GM23338 (cell line): ENCODE data around the gene MERTK. TPM values are rescaled to one million over a fixed set of nuclear protein-coding genes. Genes with fewer than 3 reads are reported as not detected.

Experiments
- ATAC-seq: fragments of 200-7000 bp; cut with Tn5 transposase; 3 replicates; pipeline ENCODE4 v1.9.1; 2020
- DNase-seq: peaks from one replicate; pipeline ENCODE4 v3.0.0-alpha.2; 2015; ENCODE audit warnings: low spot score
- H2AFZ ChIP-seq: fragments of 200-600 bp; sonication (generic); 2 replicates; pipeline ENCODE4 v1.8.0; 2016; ENCODE audit warnings: antibody characterized with exemption, mild to moderate bottlenecking, moderate library complexity
- H3F3A ChIP-seq: fragments of 200-600 bp; sonication (generic); replicated peaks from 2 replicates; pipeline ENCODE4 v1.8.0; 2017; ENCODE audit warnings: antibody characterized with exemption, mixed run types, low read depth
- H3K27ac ChIP-seq: fragments of 200-600 bp; sonication (generic); 2 replicates; pipeline ENCODE4 v1.6.1; 2016; ENCODE audit warnings: low read depth
- H3K27me3 ChIP-seq: fragments of 200-600 bp; sonication (generic); 2 replicates; pipeline ENCODE4 v1.8.0; 2016; ENCODE audit warnings: mild to moderate bottlenecking, mixed run types, moderate library complexity; ENCODE audit not compliant: insufficient read depth
- H3K36me3 ChIP-seq: fragments of 200-600 bp; sonication (generic); 2 replicates; pipeline ENCODE4 v1.8.0; 2016; ENCODE audit warnings: mild to moderate bottlenecking; ENCODE audit not compliant: insufficient read depth
- H3K4me1 ChIP-seq: fragments of 200-600 bp; sonication (generic); 2 replicates; pipeline ENCODE4 v1.8.0; 2016; ENCODE audit warnings: mild to moderate bottlenecking, moderate library complexity; ENCODE audit not compliant: insufficient read depth
- H3K4me2 ChIP-seq: fragments of 200-600 bp; sonication (generic); 2 replicates; pipeline ENCODE4 v1.7.1; 2017; ENCODE audit warnings: mixed run types
- H3K4me3 ChIP-seq: fragments of 200-600 bp; sonication (generic); 2 replicates; pipeline ENCODE4 v1.6.1; 2016; ENCODE audit warnings: mixed run types
- H3K79me2 ChIP-seq: fragments of 200-600 bp; sonication (generic); replicated peaks from 2 replicates; pipeline ENCODE4 v1.8.0; 2017; ENCODE audit warnings: mild to moderate bottlenecking; ENCODE audit not compliant: insufficient read depth
- H3K9me2 ChIP-seq: fragments of 200-600 bp; sonication (generic); 2 replicates; pipeline ENCODE4 v1.8.0; 2017; ENCODE audit not compliant: insufficient read depth
- H4K20me1 ChIP-seq: fragments of 200-600 bp; sonication (generic); replicated peaks from 2 replicates; pipeline ENCODE4 v1.8.0; 2017; ENCODE audit warnings: mild to moderate bottlenecking; ENCODE audit not compliant: insufficient read depth
- H3K27ac Mint-ChIP-seq: 2 replicates; pipeline ENCODE4 v1.8.0; 2020; ENCODE audit warnings: inconsistent platforms, mild to moderate bottlenecking, moderate library complexity, mixed read lengths
- H3K27me3 Mint-ChIP-seq: 3 replicates; pipeline ENCODE4 v1.8.0; 2022; ENCODE audit warnings: low read depth, mild to moderate bottlenecking, moderate library complexity, mixed read lengths, inconsistent platforms; ENCODE audit not compliant: insufficient read depth, poor library complexity
- H3K36me3 Mint-ChIP-seq: 3 replicates; pipeline ENCODE4 v1.8.0; 2021; ENCODE audit warnings: low read depth, mild to moderate bottlenecking, inconsistent platforms, moderate library complexity, mixed read lengths
- H3K4me1 Mint-ChIP-seq: 3 replicates; pipeline ENCODE4 v1.8.0; 2020; ENCODE audit warnings: mild to moderate bottlenecking, inconsistent platforms, mixed read lengths
- H3K4me3 Mint-ChIP-seq: 3 replicates; pipeline ENCODE4 v1.8.0; 2021; ENCODE audit warnings: moderate library complexity, mild to moderate bottlenecking, inconsistent platforms, mixed read lengths
- H3K9me3 Mint-ChIP-seq: 3 replicates; pipeline ENCODE4 v1.8.0; 2020; ENCODE audit warnings: moderate library complexity, mild to moderate bottlenecking, inconsistent platforms, mixed read lengths
- CREB1 ChIP-seq: fragments of 250-450 bp; sonication (Bioruptor Pico); IDR thresholded peaks from 2 replicates; pipeline ENCODE4 v1.5.0; 2020; ENCODE audit warnings: low read depth, mild to moderate bottlenecking, moderate library complexity
- EZH2 ChIP-seq: fragments of 200-600 bp; sonication (generic); IDR thresholded peaks from one replicate; pipeline ENCODE4 v1.8.0; 2017; ENCODE audit warnings: antibody characterized with exemption, mild to moderate bottlenecking, low read depth; ENCODE audit not compliant: unreplicated experiment
- EZH2phosphoT487 ChIP-seq: fragments of 200-600 bp; sonication (generic); IDR thresholded peaks from one replicate; pipeline ENCODE4 v1.8.1; 2018; ENCODE audit warnings: antibody characterized with exemption; ENCODE audit not compliant: unreplicated experiment
- JUNB ChIP-seq: IDR thresholded peaks from one replicate; pipeline ENCODE4 v1.6.1; 2016; ENCODE audit warnings: antibody characterized with exemption; ENCODE audit not compliant: unreplicated experiment
- POLR2AphosphoS5 ChIP-seq: IDR thresholded peaks from 2 replicates; pipeline ENCODE4 v1.6.1; 2016; ENCODE audit warnings: antibody characterized with exemption, low read depth
- ZNF114 ChIP-seq: fragments of 250-450 bp; sonication (Bioruptor Pico); IDR thresholded peaks from 2 replicates; pipeline ENCODE4 v1.5.0; 2020; ENCODE audit warnings: mild to moderate bottlenecking, moderate library complexity
- polyA plus RNA-seq: library from polyadenylated mRNA; unstranded; fragments of >200 nt; fragmentation: Nextera tagmentation; extraction: Ambion mirVana; gene quantifications from 2 replicates; pipeline ENCODE4 v1.2.1, GENCODE V29; 2016
- total RNA-seq: library from RNA; depleted of rRNA; stranded (reverse); fragments of >200 nt; shearing (Covaris generic); gene quantifications from 2 replicates; pipeline ENCODE4 v1.2.3, GENCODE V29; 2014
- TF ChIP-seq, protein P1 (sequence below): fragments of 250-450 bp; sonication (Bioruptor Pico); IDR thresholded peaks from 2 replicates; pipeline ENCODE4 v1.5.0; 2020; ENCODE audit warnings: mild to moderate bottlenecking, moderate library complexity
- TF ChIP-seq, protein P2 (sequence below), 2 experiments: fragments of 200-600 bp in 1 of 2; sonication (generic) in 1 of 2; conservative IDR thresholded peaks; 2 replicates each; pipeline versions ENCODE4 v1.5.1 to v1.6.1; 2016 to 2017; ENCODE audit warnings: antibody characterized with exemption in 2 of 2, low read depth in 2 of 2, mild to moderate bottlenecking in 2 of 2, moderate library complexity in 1 of 2

MERTK gene
- total and polyA plus RNA-seq, 2 experiments from 2014 or later, result 3.0 to 9.0 TPM

DNA sequence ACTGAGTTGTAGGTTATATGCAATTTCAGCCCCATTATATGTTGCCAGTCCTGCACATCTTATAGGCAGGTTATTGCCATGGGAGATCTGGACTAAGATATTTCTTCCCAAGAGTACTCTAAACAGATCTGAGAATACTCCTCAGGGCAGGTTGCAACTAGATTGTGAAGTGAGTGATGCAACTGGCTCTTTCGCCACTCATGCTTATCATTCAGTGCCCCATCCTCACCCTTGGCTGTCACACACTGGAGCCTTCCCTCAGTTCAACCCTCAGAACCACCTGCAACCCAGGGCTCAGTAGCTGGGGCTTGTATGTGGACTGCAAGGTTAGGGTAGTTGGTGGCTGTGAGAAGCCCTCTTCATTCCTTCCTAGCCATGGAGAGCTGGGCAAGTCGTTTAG, 14.1 kb downstream of the MERTK start (continued):
- TF ChIP-seq, protein P1, sequence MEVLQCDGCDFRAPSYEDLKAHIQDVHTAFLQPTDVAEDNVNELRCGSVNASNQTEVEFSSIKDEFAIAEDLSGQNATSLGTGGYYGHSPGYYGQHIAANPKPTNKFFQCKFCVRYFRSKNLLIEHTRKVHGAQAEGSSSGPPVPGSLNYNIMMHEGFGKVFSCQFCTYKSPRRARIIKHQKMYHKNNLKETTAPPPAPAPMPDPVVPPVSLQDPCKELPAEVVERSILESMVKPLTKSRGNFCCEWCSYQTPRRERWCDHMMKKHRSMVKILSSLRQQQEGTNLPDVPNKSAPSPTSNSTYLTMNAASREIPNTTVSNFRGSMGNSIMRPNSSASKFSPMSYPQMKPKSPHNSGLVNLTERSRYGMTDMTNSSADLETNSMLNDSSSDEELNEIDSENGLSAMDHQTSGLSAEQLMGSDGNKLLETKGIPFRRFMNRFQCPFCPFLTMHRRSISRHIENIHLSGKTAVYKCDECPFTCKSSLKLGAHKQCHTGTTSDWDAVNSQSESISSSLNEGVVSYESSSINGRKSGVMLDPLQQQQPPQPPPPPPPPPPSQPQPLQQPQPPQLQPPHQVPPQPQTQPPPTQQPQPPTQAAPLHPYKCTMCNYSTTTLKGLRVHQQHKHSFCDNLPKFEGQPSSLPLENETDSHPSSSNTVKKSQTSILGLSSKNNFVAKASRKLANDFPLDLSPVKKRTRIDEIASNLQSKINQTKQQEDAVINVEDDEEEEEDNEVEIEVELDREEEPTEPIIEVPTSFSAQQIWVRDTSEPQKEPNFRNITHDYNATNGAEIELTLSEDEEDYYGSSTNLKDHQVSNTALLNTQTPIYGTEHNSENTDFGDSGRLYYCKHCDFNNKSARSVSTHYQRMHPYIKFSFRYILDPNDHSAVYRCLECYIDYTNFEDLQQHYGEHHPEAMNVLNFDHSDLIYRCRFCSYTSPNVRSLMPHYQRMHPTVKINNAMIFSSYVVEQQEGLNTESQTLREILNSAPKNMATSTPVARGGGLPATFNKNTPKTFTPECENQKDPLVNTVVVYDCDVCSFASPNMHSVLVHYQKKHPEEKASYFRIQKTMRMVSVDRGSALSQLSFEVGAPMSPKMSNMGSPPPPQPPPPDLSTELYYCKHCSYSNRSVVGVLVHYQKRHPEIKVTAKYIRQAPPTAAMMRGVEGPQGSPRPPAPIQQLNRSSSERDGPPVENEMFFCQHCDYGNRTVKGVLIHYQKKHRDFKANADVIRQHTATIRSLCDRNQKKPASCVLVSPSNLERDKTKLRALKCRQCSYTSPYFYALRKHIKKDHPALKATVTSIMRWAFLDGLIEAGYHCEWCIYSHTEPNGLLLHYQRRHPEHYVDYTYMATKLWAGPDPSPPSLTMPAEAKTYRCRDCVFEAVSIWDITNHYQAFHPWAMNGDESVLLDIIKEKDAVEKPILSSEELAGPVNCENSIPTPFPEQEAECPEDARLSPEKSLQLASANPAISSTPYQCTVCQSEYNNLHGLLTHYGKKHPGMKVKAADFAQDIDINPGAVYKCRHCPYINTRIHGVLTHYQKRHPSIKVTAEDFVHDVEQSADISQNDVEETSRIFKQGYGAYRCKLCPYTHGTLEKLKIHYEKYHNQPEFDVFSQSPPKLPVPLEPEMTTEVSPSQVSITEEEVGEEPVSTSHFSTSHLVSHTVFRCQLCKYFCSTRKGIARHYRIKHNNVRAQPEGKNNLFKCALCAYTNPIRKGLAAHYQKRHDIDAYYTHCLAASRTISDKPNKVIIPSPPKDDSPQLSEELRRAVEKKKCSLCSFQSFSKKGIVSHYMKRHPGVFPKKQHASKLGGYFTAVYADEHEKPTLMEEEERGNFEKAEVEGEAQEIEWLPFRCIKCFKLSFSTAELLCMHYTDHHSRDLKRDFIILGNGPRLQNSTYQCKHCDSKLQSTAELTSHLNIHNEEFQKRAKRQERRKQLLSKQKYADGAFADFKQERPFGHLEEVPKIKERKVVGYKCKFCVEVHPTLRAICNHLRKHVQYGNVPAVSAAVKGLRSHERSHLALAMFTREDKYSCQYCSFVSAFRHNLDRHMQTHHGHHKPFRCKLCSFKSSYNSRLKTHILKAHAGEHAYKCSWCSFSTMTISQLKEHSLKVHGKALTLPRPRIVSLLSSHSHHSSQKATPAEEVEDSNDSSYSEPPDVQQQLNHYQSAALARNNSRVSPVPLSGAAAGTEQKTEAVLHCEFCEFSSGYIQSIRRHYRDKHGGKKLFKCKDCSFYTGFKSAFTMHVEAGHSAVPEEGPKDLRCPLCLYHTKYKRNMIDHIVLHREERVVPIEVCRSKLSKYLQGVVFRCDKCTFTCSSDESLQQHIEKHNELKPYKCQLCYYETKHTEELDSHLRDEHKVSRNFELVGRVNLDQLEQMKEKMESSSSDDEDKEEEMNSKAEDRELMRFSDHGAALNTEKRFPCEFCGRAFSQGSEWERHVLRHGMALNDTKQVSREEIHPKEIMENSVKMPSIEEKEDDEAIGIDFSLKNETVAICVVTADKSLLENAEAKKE (CRISPR knock-in tag), result no peak
- TF ChIP-seq EZH2, result no peak

DNA sequence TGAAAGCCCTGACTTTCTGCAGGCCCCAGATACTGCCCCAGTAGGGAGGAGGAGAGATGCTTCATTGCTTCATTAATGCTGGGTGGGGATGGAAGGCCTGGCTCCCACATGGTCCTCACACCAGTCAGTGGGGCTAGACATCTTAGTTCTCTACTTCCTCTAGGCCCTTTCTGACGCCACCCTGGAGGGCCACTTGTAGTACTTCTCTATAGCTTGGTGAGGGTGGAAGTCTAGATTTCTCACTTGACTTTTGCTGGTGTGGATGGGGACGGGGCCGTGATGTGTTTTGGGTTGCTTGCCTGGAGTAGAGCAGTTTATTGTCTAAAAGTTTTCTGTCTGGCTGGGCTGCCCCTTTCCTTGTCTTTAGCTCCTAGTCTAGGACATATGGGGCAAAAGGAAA, 18.7 kb downstream of the MERTK start:
- no peaks in the 10 kb centered on the region for H3F3A ChIP-seq
- H3K27me3 Mint-ChIP-seq, result peaks cover 6% of the 10 kb centered on the region
- no peak for ATAC-seq
- no peak overlapping the region for H3K4me3 Mint-ChIP-seq
- H3K36me3 ChIP-seq, result no peaks in the 10 kb centered on the region
- no peak overlapping the region for H3K4me3 ChIP-seq
- H3K9me3 Mint-ChIP-seq, result no peaks in the 10 kb centered on the region
- no peaks in the 10 kb centered on the region for H3K27me3 ChIP-seq
- DNase-seq, result no peak
- no peaks in the 10 kb centered on the region; the same call in 1 of the 2 replicates for H4K20me1 ChIP-seq
- H3K79me2 ChIP-seq, result 0 out of 2 replicates have a peak, but pooled peaks cover 5% of the 10 kb centered on the region
- no peaks in the 10 kb centered on the region for H3K36me3 Mint-ChIP-seq
- no peaks in the 10 kb centered on the region for H3K9me2 ChIP-seq
- H3K27ac ChIP-seq, result no peak overlapping the region
- H3K4me1 ChIP-seq, result no peaks in the 10 kb centered on the region
- 0 out of 3 replicates have a peak, but pooled peaks cover 7% of the 10 kb centered on the region for H3K4me1 Mint-ChIP-seq
- no peak overlapping the region for H2AFZ ChIP-seq
- H3K27ac Mint-ChIP-seq, result no peak overlapping the region; the same call in 1 of the 2 replicates
- H3K4me2 ChIP-seq, result no peak overlapping the region
- TF ChIP-seq JUNB, result no peak
- TF ChIP-seq, protein P2, sequence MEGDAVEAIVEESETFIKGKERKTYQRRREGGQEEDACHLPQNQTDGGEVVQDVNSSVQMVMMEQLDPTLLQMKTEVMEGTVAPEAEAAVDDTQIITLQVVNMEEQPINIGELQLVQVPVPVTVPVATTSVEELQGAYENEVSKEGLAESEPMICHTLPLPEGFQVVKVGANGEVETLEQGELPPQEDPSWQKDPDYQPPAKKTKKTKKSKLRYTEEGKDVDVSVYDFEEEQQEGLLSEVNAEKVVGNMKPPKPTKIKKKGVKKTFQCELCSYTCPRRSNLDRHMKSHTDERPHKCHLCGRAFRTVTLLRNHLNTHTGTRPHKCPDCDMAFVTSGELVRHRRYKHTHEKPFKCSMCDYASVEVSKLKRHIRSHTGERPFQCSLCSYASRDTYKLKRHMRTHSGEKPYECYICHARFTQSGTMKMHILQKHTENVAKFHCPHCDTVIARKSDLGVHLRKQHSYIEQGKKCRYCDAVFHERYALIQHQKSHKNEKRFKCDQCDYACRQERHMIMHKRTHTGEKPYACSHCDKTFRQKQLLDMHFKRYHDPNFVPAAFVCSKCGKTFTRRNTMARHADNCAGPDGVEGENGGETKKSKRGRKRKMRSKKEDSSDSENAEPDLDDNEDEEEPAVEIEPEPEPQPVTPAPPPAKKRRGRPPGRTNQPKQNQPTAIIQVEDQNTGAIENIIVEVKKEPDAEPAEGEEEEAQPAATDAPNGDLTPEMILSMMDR (conservative IDR thresholded peaks at IDR 0.05; ENCODE audit: low read depth in 2 of 2), result no peak
- no peak for TF ChIP-seq EZH2phosphoT487
- TF ChIP-seq, protein P1 (CRISPR knock-in tag), result no peak
- no peak for TF ChIP-seq CREB1 (CRISPR knock-in tag)
- no peak for TF ChIP-seq POLR2AphosphoS5
- TF ChIP-seq ZNF114 (CRISPR knock-in tag), result no peak
